HUES48 (cell line): Measurements from ENCODE around the gene CACNA2D4.

ENCODE experiments used
- H3K27ac ChIP-seq: one replicate; pipeline ENCODE4 v1.7.0; 2013; ENCODE audit warnings: low read depth, low read length, inconsistent platforms
- H3K27me3 ChIP-seq: 2 replicates; pipeline ENCODE4 v1.6.1; 2013; ENCODE audit warnings: mild to moderate bottlenecking, low read length; ENCODE audit not compliant: control insufficient read depth, insufficient read depth
- H3K36me3 ChIP-seq: 2 replicates; pipeline ENCODE4 v1.6.1; 2013; ENCODE audit warnings: low read length; ENCODE audit not compliant: control insufficient read depth, insufficient read depth
- H3K4me1 ChIP-seq: 2 replicates; pipeline ENCODE4 v1.6.1; 2013; ENCODE audit warnings: mild to moderate bottlenecking, low read length; ENCODE audit not compliant: control insufficient read depth, insufficient read depth
- H3K4me3 ChIP-seq: 2 replicates; pipeline ENCODE4 v1.5.1; 2013; ENCODE audit warnings: mild to moderate bottlenecking, low read depth, low read length
- H3K9ac ChIP-seq: 2 replicates; pipeline ENCODE4 v1.6.1; 2013; ENCODE audit warnings: mild to moderate bottlenecking, low read depth, low read length, moderate library complexity
- H3K9me3 ChIP-seq: 2 replicates; pipeline ENCODE4 v1.6.1; 2013; ENCODE audit warnings: low read length; ENCODE audit not compliant: control insufficient read depth, insufficient read depth

The CACNA2D4 gene

GRCh38 chr12:1915082-1915968 is 3.1 kb downstream of the CACNA2D4 start:
- no peaks in the 10 kb centered on the region; the same call in 1 of the 2 replicates for H3K4me1 ChIP-seq
- no peaks in the 10 kb centered on the region for H3K9me3 ChIP-seq
- H3K9ac ChIP-seq, result no peak overlapping the region
- H3K4me3 ChIP-seq, result no peak overlapping the region
- no peaks in the 10 kb centered on the region for H3K27me3 ChIP-seq
- no peaks in the 10 kb centered on the region for H3K36me3 ChIP-seq
- no peak overlapping the region for H3K27ac ChIP-seq

- H3K4me3 ChIP-seq, result no peak overlapping the region
- H3K36me3 ChIP-seq, result no peaks in the 10 kb centered on the region
- H3K9ac ChIP-seq, result no peak overlapping the region
- H3K9me3 ChIP-seq, result no peaks in the 10 kb centered on the region
- H3K27ac ChIP-seq, result no peak overlapping the region
- H3K4me1 ChIP-seq, result no peaks in the 10 kb centered on the region; the same call in 1 of the 2 replicates
- H3K27me3 ChIP-seq, result no peaks in the 10 kb centered on the region
Observed at GRCh38 chr12:1914114-1914911, 4.1 kb downstream of the CACNA2D4 start.

- H3K4me1 ChIP-seq, result no peaks in the 10 kb centered on the region; the same call in 1 of the 2 replicates
- H3K27ac ChIP-seq, result no peak overlapping the region
Observed at GRCh38 chr12:1913377-1914113, 4.9 kb downstream of the CACNA2D4 start.

GRCh38 chr12:1912580-1913376 is 5.7 kb downstream of the CACNA2D4 start:
- no peaks in the 10 kb centered on the region for H3K36me3 ChIP-seq
- no peaks in the 10 kb centered on the region for H3K9me3 ChIP-seq
- H3K9ac ChIP-seq, result no peak overlapping the region
- H3K4me1 ChIP-seq, result no peaks in the 10 kb centered on the region
- H3K27ac ChIP-seq, result no peak overlapping the region
- H3K4me3 ChIP-seq, result no peak overlapping the region
- no peaks in the 10 kb centered on the region for H3K27me3 ChIP-seq

More at GRCh38 chr12:1913377-1914113, 4.9 kb downstream of the CACNA2D4 start:
- Histone ChIP-seq H3K27me3 (no peaks in the 10 kb centered on the region), H3K4me3 (no peak overlapping the region), H3K9ac (no peak overlapping the region), H3K36me3 (no peaks in the 10 kb centered on the region), H3K9me3 (no peaks in the 10 kb centered on the region)

GRCh38 chr12:1911598-1912575 is 6.6 kb downstream of the CACNA2D4 start:
- H3K4me3 ChIP-seq, result no peak overlapping the region
- H3K9me3 ChIP-seq, result no peaks in the 10 kb centered on the region
- H3K36me3 ChIP-seq, result no peaks in the 10 kb centered on the region
- no peaks in the 10 kb centered on the region for H3K27me3 ChIP-seq
- no peaks in the 10 kb centered on the region for H3K4me1 ChIP-seq
- H3K9ac ChIP-seq, result no peak overlapping the region
- H3K27ac ChIP-seq, result no peak overlapping the region

GRCh38 chr12:1910468-1910867 is 8.0 kb downstream of the CACNA2D4 start:
- no peaks in the 10 kb centered on the region; the same call in 1 of the 2 replicates for H3K9me3 ChIP-seq
- H3K27ac ChIP-seq, result no peak overlapping the region
- no peak overlapping the region for H3K9ac ChIP-seq
- H3K27me3 ChIP-seq, result no peaks in the 10 kb centered on the region
- no peaks in the 10 kb centered on the region for H3K4me1 ChIP-seq
- H3K4me3 ChIP-seq, result no peak overlapping the region
- no peaks in the 10 kb centered on the region for H3K36me3 ChIP-seq

- no peak overlapping the region for H3K27ac ChIP-seq
- H3K4me1 ChIP-seq, result no peaks in the 10 kb centered on the region
- no peaks in the 10 kb centered on the region for H3K36me3 ChIP-seq
- no peak overlapping the region for H3K9ac ChIP-seq
- no peaks in the 10 kb centered on the region for H3K27me3 ChIP-seq
- peaks cover 8% of the 10 kb centered on the region; the same call in 1 of the 2 replicates for H3K9me3 ChIP-seq
- H3K4me3 ChIP-seq, result no peak overlapping the region
Observed at GRCh38 chr12:1908758-1909157, 9.7 kb downstream of the CACNA2D4 start.

- Histone ChIP-seq H3K9ac (no peak overlapping the region), H3K27me3 (no peaks in the 10 kb centered on the region), H3K9me3 (peaks cover 8% of the 10 kb centered on the region; the same call in 1 of the 2 replicates), H3K4me3 (peak overlapping the region; percentile 49; the same call in 1 of the 2 replicates), H3K27ac (no peak overlapping the region), H3K4me1 (no peaks in the 10 kb centered on the region), H3K36me3 (no peaks in the 10 kb centered on the region)
Observed at GRCh38 chr12:1907652-1908611, 10.5 kb downstream of the CACNA2D4 start.

GRCh38 chr12:1906579-1906978 is 11.9 kb downstream of the CACNA2D4 start:
- H3K4me3 ChIP-seq, result no peak overlapping the region
- H3K36me3 ChIP-seq, result no peaks in the 10 kb centered on the region
- H3K9me3 ChIP-seq, result peaks cover 8% of the 10 kb centered on the region; the same call in 1 of the 2 replicates
- H3K27me3 ChIP-seq, result no peaks in the 10 kb centered on the region
- no peak overlapping the region for H3K9ac ChIP-seq
- no peaks in the 10 kb centered on the region for H3K4me1 ChIP-seq
- no peak overlapping the region for H3K27ac ChIP-seq
